ENCODE measurements around the gene TNK2. TPM values are rescaled to one million over a fixed set of nuclear protein-coding genes. Genes with fewer than 3 reads are reported as not detected.

The TNK2 gene
- total and polyA plus RNA-seq, 2 of the 13 experiments (the other 11 are each of a cell fraction or from before 2014, with no cell fraction given), result 4.6 to 5.8 TPM

- TF ChIP-seq IKZF4 (CRISPR knock-in tag; IDR thresholded peaks at IDR 0.05; ENCODE audit: borderline replicate concordance, low read depth, not compliant biosample characterization) (peak; percentile 31), KDM3A (CRISPR knock-in tag; IDR thresholded peaks at IDR 0.05; ENCODE audit: low read depth) (no peak), ZNF101 (CRISPR knock-in tag; IDR thresholded peaks at IDR 0.05; ENCODE audit: borderline replicate concordance, low read depth) (no peak), ZFY (CRISPR knock-in tag; IDR thresholded peaks at IDR 0.05) (peak; percentile 14; the same call in 1 of the 2 replicates), TRIM24 (CRISPR knock-in tag; IDR thresholded peaks at IDR 0.05) (no peak), BRD4 (CRISPR knock-in tag; IDR thresholded peaks at IDR 0.05) (no peak), ARHGAP35 (CRISPR knock-in tag; IDR thresholded peaks at IDR 0.05; ENCODE audit: borderline replicate concordance) (no peak), PHF8 (CRISPR knock-in tag; IDR thresholded peaks at IDR 0.05) (peak; percentile 53), NR1H2 (CRISPR knock-in tag; IDR thresholded peaks at IDR 0.05; ENCODE audit: borderline replicate concordance, low read depth) (no peak), ZNF788 (CRISPR knock-in tag; IDR thresholded peaks at IDR 0.05; ENCODE audit: borderline replicate concordance) (0 out of 2 replicates have a peak, but pooled peaks have one; percentile 19), ATRX (CRISPR knock-in tag; IDR thresholded peaks at IDR 0.05; ENCODE audit: borderline replicate concordance) (no peak), MTA3 (CRISPR knock-in tag; IDR thresholded peaks at IDR 0.05) (no peak), KAT7 (CRISPR knock-in tag; IDR thresholded peaks at IDR 0.05; ENCODE audit: borderline replicate concordance) (no peak), XRCC5 (optimal IDR thresholded peaks at IDR 0.05; ENCODE audit: low read length) (no peak), ZNF468 (CRISPR knock-in tag; IDR thresholded peaks at IDR 0.05) (no peak), ZXDC (CRISPR knock-in tag; IDR thresholded peaks at IDR 0.05) (no peak), ZNF562 (CRISPR knock-in tag; IDR thresholded peaks at IDR 0.05; ENCODE audit: borderline replicate concordance) (no peak), ARNTL (CRISPR knock-in tag; IDR thresholded peaks at IDR 0.05) (no peak), TBP (CRISPR knock-in tag; IDR thresholded peaks at IDR 0.05) (no peak), SNRNP70 (IDR thresholded peaks at IDR 0.05; ENCODE audit: low read depth, low read length) (no peak), ETS1 (CRISPR knock-in tag; IDR thresholded peaks at IDR 0.05) (no peak), CENPT (CRISPR knock-in tag; IDR thresholded peaks at IDR 0.05; ENCODE audit: low read depth) (no peak), REPIN1 (CRISPR knock-in tag; IDR thresholded peaks at IDR 0.05; ENCODE audit: borderline replicate concordance, low read depth) (no peak)
- TF ChIP-seq, protein P1, sequence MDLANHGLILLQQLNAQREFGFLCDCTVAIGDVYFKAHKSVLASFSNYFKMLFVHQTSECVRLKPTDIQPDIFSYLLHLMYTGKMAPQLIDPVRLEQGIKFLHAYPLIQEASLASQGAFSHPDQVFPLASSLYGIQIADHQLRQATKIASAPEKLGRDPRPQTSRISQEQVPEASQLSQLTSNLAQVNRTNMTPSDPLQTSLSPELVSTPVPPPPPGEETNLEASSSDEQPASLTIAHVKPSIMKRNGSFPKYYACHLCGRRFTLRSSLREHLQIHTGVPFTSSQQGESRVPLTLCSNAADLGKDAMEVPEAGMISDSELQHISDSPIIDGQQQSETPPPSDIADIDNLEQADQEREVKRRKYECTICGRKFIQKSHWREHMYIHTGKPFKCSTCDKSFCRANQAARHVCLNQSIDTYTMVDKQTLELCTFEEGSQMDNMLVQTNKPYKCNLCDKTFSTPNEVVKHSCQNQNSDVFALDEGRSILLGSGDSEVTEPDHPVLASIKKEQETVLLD (CRISPR knock-in tag; IDR thresholded peaks at IDR 0.05; ENCODE audit: low read depth), result no peak
- TF ChIP-seq, protein P2, sequence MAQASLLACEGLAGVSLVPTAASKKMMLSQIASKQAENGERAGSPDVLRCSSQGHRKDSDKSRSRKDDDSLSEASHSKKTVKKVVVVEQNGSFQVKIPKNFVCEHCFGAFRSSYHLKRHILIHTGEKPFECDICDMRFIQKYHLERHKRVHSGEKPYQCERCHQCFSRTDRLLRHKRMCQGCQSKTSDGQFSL (CRISPR knock-in tag; IDR thresholded peaks at IDR 0.05), result no peak
These were observed 12.4 kb downstream of the TNK2 start (continued) for GRCh38 chr3:195895861-195896360.
